Activated gamma-delta T cell (primary cell): ENCODE measurements around the gene TSSC4.

Experiments
- DNase-seq: peaks from one replicate; lab custom pipeline; 2025; lab: John Stamatoyannopoulos, UW

TSSC4 gene

GRCh38 chr11:2386591-2386990 is 14.0 kb upstream of the TSSC4 start:
- DNase-seq = no peak

- DNase-seq = no peak
Measured at GRCh38 chr11:2387266-2387987, 13.1 kb upstream of the TSSC4 start.

- no peak for DNase-seq
Measured at GRCh38 chr11:2388431-2389376, 11.8 kb upstream of the TSSC4 start.

- DNase-seq = no peak
Measured at GRCh38 chr11:2389377-2390026, 11.0 kb upstream of the TSSC4 start.

- no peak for DNase-seq
Measured at GRCh38 chr11:2390091-2390724, 10.3 kb upstream of the TSSC4 start.

- DNase-seq = no peak
Measured at GRCh38 chr11:2390725-2391151, 9.8 kb upstream of the TSSC4 start.

GRCh38 chr11:2391181-2391975 is 9.2 kb upstream of the TSSC4 start:
- DNase-seq = no peak

GRCh38 chr11:2392241-2392959 is 8.2 kb upstream of the TSSC4 start:
- DNase-seq = no peak

GRCh38 chr11:2393111-2393868 is 7.3 kb upstream of the TSSC4 start:
- no peak for DNase-seq

- no peak for DNase-seq
Measured at GRCh38 chr11:2393941-2394817, 6.4 kb upstream of the TSSC4 start.

- DNase-seq = no peak
Measured at GRCh38 chr11:2394818-2395105, 5.8 kb upstream of the TSSC4 start.

- DNase-seq = no peak
Measured at GRCh38 chr11:2395211-2395730, 5.3 kb upstream of the TSSC4 start.

- DNase-seq = no peak
Measured at GRCh38 chr11:2395856-2396255, 4.7 kb upstream of the TSSC4 start.

- DNase-seq = no peak
Measured at GRCh38 chr11:2396471-2396870, 4.1 kb upstream of the TSSC4 start.

- DNase-seq = no peak
Measured at GRCh38 chr11:2397005-2397404, 3.5 kb upstream of the TSSC4 start.

GRCh38 chr11:2398664-2399355 is 1.7 kb upstream of the TSSC4 start:
- DNase-seq = no peak

- DNase-seq = no peak
Measured at GRCh38 chr11:2399488-2400068, 972 bp upstream of the TSSC4 start.
